Measurements from ENCODE around the gene BAIAP2L2.
A peak's percentile ranks its signal among the peaks of the same experiment; 100 is the strongest.

DNA sequence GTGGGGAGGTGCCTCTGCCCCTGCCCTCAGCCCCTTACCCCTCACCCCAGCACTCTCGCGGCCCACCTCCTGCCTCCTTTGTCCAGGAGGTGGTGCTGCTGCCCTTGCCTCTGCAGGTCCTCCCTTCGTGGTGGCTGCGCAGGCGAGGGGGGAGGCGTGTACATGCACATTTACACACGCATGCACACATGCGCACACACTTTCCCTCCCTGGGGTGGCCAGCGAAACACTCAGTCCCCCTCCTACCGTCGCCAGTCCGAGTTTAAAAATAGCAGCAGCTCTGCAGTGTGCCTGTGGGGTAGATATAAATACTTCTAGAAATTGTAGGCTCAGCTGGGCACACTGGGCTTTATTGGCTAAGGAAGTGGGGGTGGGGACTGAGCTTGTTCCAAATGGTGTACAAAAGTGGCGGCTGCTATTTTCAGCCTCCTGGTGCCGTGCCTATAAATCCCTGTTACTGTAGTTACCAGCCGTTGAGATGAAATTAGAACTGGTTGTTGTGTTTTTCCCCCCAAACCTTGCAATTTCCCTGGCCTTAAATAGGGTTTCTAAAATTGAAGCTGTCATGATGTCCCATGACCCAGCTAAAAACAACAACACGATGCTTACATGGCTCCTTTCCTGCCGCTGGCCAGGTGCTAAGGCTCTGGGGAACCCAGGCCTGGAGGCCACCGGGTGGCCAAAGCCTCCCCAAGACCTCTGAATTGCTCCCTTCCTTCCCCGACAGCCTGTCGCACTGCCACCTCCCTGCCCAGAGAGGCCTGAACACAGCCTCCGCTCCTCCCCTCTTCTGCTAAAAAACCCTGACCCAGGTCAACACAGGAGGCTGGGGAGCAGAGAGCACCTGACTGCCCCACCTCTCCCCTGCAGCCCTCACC, 40.9 kb downstream of the BAIAP2L2 start:
- TF ChIP-seq CTCF (conservative IDR thresholded peaks at IDR 0.05; ENCODE audit: low read length) (peak; percentile 57), EZH2phosphoT487 (IDR thresholded peaks at IDR 0.05; ENCODE audit: borderline replicate concordance) (no peak)
